ENCODE results near the gene CSAG2. TPM values are rescaled to one million over a fixed set of nuclear protein-coding genes. Genes with fewer than 3 reads are reported as not detected.
"Not testable (repeated sequence)": the region's sequence is repeated elsewhere in the genome, so short reads cannot be mapped to it uniquely, and the experiment has no call there.

The CSAG2 gene
- total RNA-seq, 2 donors from 2014 or later = not detected

GRCh38 chrX:152681012-152681411, 28.1 kb downstream of the CSAG2 start:
- intact Hi-C loops (cut with DNase I); ATAC-seq; DNase-seq: not testable (repeated sequence)

- DNase-seq; intact Hi-C loops (cut with DNase I); ATAC-seq: not testable (repeated sequence)
These were observed 34.4 kb downstream of the CSAG2 start for GRCh38 chrX:152674652-152675051.

- intact Hi-C loops (cut with DNase I) = no loop called here
- DNase-seq (no peak), ATAC-seq (no peak)
These were observed 34.9 kb downstream of the CSAG2 start for GRCh38 chrX:152674135-152674534.

GRCh38 chrX:152663086-152663485, 46.0 kb downstream of the CSAG2 start:
- no peak for ATAC-seq
- DNase-seq = no peak
- intact Hi-C loops (cut with DNase I) = no loop called here

GRCh38 chrX:152658302-152658701, 50.8 kb downstream of the CSAG2 start:
- no peak for ATAC-seq
- DNase-seq = no peak
- intact Hi-C loops (cut with DNase I) = no loop called here

Other genes with a start within 250 kb of the CSAG2 start
- gene GABRQ, start 71.4 kb downstream of the CSAG2 start, total RNA-seq = not detected
- not detected for gene MAGEA3, start 10.5 kb downstream of the CSAG2 start, total RNA-seq
- not detected for gene MAGEA2B, start 5.4 kb upstream of the CSAG2 start, total RNA-seq
- gene CSAG1, start 24.4 kb upstream of the CSAG2 start, total RNA-seq = not detected
- not detected for gene MAGEA12, start 24.5 kb upstream of the CSAG2 start, total RNA-seq
- gene MAGEA2, start 44.6 kb upstream of the CSAG2 start, total RNA-seq = not detected
- gene CSAG3, start 49.9 kb upstream of the CSAG2 start, total RNA-seq = not detected
- gene MAGEA6, start 60.4 kb upstream of the CSAG2 start, total RNA-seq = not detected
- gene CETN2, start 121.5 kb upstream of the CSAG2 start, total RNA-seq = 10 to 100 TPM; 20.3 to 24.5 TPM
- gene NSDHL, start 121.8 kb upstream of the CSAG2 start, total RNA-seq = 10 to 100 TPM; 21.4 to 27.0 TPM
- 1 to 10 TPM; 1.7 to 3.2 TPM for gene ZNF185, start 188.8 kb upstream of the CSAG2 start, total RNA-seq

All from left cardiac atrium (tissue), 4 donors.